ENCODE measurements around the gene IL1F10.

The IL1F10 gene

DNA sequence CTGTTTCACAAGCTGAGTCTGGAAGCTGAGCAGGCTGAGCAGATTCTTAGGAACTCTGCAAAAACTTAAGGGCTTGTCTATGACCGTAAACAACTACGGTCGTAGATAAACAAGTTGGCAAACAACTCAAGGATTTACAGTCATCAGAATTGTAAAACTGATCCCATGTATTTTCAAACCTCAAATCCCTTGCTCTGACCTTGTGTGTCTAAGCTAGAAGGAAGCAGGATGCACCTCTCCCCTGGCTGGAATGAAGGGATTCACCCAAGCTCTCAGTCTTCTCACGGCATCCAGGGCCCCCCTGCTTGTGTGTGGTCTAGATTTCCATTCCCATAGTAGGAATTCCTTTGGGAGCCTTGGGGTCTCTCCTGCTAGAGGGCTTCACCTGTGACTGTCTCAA lies 47.2 kb downstream of the IL1F10 start:
- DNase-seq: no peak

DNA sequence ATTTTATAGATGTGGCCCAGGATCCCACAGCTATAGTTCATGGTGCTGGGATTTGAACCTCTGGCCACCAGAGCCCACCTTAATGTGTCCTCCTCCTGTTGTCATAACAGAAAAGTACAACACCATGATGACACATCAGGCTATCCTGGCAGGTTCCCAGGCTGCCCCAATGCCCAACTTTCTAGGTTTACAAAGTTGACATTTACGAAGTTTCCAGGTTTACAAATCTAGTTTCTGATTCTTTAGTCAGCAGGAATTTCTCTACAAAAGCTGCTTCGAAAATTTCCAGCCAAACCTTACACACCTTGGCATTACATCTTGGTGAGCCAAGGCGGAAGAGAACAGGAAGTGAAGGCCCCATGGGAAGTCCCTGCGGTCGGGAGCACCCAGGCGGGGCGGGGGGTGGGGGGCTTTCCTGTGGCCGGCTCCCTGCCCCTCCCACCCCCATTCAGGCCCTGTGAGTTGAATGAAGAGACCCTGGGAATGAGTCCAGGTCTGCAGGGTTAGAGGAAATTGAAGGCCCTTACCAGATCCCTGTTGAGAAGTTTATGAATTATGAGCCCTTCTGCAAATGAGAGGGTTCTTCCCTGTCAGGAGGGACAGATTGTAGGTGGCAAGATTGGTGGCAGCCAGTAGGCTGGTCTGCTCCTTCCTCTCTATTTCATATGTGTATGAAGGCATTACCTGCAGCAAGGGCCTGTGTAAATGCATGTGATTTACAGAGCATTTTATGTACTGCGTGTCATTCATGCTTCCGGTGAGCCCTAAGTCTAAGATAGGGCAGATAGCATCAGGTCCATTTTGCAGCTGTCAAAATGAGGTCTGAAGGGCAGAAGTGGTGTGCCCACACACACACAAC lies 48.6 kb downstream of the IL1F10 start:
- DNase-seq: no peak

DNA sequence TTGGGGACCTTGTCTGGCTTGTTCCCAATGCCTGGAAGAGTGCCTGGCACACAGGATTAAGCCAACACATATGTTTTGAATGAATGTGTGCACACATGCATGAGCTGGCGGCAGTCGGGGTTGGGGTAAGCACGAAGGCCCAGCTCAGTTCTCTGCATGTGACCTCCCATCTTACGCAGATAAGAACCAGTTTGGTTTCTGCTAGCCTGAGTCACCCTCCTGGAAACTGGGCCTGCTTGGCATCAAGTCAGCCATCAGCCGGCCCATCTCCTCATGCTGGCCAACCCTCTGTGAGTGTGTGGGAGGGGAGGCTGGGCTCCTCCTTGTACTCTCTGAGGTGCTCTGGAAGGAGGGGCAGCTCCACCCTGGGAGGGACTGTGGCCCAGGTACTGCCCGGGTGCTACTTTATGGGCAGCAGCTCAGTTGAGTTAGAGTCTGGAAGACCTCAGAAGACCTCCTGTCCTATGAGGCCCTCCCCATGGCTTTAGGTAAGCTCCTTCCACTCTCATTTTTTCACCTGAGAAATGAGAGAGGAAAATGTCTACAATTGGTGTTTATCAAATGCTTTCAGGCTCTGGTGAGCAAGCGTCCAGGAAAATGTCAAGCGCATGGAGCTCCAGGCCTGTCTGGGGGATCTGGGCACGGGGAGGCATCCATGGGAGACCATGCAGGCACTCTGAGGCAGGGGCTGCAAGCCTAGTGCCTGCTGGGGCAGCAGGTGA lies 49.9 kb downstream of the IL1F10 start:
- DNase-seq: no peak

DNA sequence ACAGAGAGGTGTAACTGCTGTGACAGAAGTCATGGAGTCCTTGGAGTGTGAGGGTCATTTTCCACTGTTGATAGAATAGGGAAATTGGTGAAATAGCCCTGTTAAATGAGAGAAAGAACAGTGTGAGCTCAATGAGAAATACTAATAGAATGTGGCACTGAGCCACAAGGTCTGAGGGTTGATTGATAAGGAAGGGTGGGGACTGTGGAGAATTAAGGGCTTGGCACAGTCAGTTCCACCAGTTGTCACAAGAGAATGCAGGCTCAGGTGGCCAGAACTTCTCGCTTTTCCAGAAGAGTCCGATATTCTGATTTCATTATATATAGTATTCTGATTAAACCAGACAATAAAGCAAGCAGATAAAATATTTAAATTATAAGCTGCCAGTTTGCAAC lies 50.5 kb downstream of the IL1F10 start:
- no peak for DNase-seq

DNA sequence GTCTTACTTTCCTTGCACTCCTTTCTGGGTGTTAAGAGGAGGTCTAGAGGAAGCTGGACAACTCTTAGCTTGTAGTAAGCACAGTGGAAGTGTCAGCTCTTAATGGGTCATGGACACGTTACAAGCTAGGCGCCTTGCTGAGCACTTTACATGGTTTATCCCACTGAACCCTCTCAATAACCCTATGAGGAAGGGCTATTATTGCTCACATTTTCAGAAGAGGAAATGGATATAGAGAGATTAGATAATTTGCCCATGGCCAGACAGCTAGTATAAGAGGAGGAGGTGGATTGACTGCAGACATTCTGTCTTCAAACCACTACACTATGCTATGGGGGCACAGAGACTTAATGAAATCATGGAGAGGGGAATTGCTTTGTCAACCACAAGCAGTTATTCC lies 51.3 kb downstream of the IL1F10 start:
- no peak for DNase-seq

DNA sequence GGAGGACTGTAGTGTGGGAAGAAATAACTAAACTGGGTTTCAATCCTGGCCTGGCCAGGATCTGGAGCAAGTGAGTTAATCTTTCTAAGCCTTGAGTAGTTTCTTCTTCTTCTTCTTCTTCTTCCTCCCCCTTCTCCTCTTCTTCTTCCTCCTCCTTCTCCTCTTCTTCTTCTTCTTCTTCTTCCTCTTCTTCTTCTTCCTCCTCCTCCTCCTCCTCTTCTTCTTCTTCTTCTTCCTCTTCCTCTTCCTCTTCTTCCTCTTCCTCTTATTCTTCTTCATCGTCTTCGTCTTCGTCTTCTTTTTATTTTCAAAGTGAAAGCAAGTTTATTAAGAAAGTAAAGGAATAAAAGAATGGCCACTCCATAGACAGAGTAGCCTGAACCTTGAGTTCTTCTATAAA lies 53.1 kb downstream of the IL1F10 start:
- DNase-seq: no peak

DNA sequence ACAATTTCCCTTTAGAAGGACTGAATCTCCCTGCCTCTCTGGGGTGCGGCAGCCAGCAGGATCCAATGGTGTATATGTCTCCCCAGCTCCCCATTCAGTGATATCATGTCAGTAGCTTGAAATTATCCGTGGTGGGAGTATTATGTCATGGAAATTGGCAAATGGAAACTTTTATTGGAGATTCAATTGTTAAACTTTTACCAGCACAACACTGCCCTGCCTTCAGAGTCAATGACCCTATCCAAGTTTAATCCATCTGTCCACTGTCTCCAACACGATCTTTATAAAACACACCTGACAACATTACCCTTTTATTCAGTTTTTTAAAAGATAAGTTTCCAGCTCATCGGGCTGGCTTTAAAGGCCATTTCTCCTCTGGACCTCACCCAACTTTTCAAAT lies 54.6 kb downstream of the IL1F10 start:
- no peak for DNase-seq

DNA sequence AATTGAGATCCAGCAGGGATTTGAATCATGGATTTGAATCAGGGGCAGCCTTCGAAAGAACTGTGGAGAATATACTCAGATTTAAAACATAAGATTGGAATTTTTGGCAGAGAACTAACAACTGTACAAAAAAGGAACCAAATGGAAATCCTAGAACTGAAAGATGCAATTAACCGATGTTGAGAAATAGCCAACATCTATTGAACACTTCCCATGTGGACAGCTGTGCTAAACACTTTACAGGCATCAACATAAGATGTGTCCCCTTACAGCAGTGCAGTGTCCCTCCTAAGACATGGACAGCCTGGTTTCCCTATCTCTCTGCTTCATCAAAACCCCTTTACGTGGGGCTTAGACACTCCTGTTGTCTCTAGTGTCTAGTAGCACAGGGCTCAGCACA lies 56.0 kb downstream of the IL1F10 start:
- no peak for DNase-seq

DNA sequence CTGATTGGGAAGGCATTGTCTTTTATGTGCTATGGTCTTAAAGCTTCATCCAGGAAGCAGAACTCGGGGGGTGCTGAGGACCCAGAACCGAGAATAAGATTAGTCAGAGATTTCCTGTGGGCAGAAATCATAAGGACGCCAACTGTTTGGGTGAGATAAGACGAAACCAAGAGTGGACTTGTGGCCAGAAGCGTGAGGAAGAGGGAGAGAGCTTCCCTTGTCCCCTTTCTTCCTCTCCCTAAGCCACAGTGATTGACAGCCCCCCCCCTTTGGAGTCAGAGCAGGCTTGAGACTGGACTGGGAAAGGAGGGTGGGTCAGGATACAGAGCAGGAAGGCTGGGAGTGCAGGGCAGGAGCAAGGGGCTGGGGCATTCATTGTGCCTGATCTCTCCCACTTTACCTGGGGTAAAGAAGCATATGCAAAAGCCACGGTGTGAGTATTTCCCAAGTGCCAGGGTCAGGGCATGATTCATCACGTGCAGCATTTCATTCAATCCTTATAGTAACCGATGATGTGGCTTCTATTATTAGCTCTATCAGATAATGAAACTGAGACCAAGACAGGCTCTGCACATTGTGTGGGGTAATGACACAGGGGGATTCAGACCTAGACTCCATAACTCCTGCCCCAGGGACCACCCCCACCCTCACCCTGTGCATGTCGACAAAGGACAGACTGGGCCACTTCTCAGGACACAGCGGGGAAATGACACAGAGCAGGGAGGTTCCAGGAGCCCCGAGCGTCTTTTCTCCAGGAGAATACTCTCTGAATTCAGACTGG lies 56.6 kb downstream of the IL1F10 start:
- no peak for DNase-seq
